ENCODE data around the gene FMN1.

Gene FMN1

GRCh38 chr15:32837935-32838334 lies 356.6 kb downstream of the FMN1 start:
- Histone ChIP-seq H3K27ac (ENCODE audit: low read depth in 2 of 2, low read length in 2 of 2) (no peak overlapping the region), H3K4me3 (ENCODE audit: low read length in 2 of 2) (no peak overlapping the region), H3K9ac (ENCODE audit: low read depth in 1 of 2, low read length in 2 of 2) (no peak overlapping the region), H3K27me3 (ENCODE audit: control insufficient read depth in 2 of 2, insufficient read depth in 2 of 2, low read length in 2 of 2) (no peaks in the 10 kb centered on the region), H3K36me3 (ENCODE audit: control insufficient read depth in 2 of 2, insufficient read depth in 2 of 2, low read length in 2 of 2) (peaks cover 0 to 4% of the 10 kb centered on the region in 2 donors), H3K4me1 (ENCODE audit: control insufficient read depth in 2 of 2, insufficient read depth in 2 of 2, low read length in 2 of 2) (no peaks in the 10 kb centered on the region), H3K9me3 (ENCODE audit: control insufficient read depth in 2 of 2, low read length in 2 of 2) (no peaks in the 10 kb centered on the region)

- Histone ChIP-seq H3K36me3 (ENCODE audit: control insufficient read depth in 2 of 2, insufficient read depth in 2 of 2, low read length in 2 of 2) (peaks cover 0 to 4% of the 10 kb centered on the region in 2 donors), H3K9ac (ENCODE audit: low read depth in 1 of 2, low read length in 2 of 2) (no peak overlapping the region), H3K4me3 (ENCODE audit: low read length in 2 of 2) (no peak overlapping the region), H3K9me3 (ENCODE audit: control insufficient read depth in 2 of 2, low read length in 2 of 2) (no peaks in the 10 kb centered on the region), H3K27ac (ENCODE audit: low read depth in 2 of 2, low read length in 2 of 2) (no peak overlapping the region), H3K27me3 (ENCODE audit: control insufficient read depth in 2 of 2, insufficient read depth in 2 of 2, low read length in 2 of 2) (no peaks in the 10 kb centered on the region), H3K4me1 (ENCODE audit: control insufficient read depth in 2 of 2, insufficient read depth in 2 of 2, low read length in 2 of 2) (no peaks in the 10 kb centered on the region)
Measured at GRCh38 chr15:32834156-32834555, 360.4 kb downstream of the FMN1 start.

DNA sequence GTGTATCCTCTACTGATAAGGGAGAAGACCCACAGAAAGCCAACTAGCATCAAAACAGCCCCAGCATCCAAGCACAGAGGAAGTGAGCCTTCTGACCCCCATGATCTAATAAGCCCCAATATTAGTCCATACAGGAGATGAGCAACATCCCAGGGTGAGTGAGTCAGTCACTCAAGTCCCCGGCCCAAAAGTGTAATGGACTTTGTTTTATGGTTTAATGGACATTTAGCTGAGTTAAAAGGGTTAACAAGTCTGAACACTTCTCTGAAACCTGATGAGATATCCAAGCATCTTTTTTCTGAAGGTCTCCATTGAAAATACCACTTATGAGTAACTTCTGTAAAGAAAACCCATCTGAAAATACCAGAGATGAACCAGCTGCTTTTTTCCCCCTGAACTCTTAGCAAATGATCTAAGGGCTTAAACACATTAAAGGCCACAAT lies 361.1 kb downstream of the FMN1 start:
- no peak overlapping the region for H3K9ac ChIP-seq (ENCODE audit: low read depth in 1 of 2, low read length in 2 of 2)
- no peaks in the 10 kb centered on the region for H3K4me1 ChIP-seq (ENCODE audit: control insufficient read depth in 2 of 2, insufficient read depth in 2 of 2, low read length in 2 of 2)
- H3K27ac ChIP-seq (ENCODE audit: low read depth in 2 of 2, low read length in 2 of 2), result no peak overlapping the region
- no peak overlapping the region for H3K4me3 ChIP-seq (ENCODE audit: low read length in 2 of 2)
- H3K36me3 ChIP-seq (ENCODE audit: control insufficient read depth in 2 of 2, insufficient read depth in 2 of 2, low read length in 2 of 2), result peaks cover 0 to 4% of the 10 kb centered on the region in 2 donors
- H3K27me3 ChIP-seq (ENCODE audit: control insufficient read depth in 2 of 2, insufficient read depth in 2 of 2, low read length in 2 of 2), result no peaks in the 10 kb centered on the region
- H3K9me3 ChIP-seq (ENCODE audit: control insufficient read depth in 2 of 2, low read length in 2 of 2), result no peaks in the 10 kb centered on the region

- no peak overlapping the region for H3K27ac ChIP-seq (ENCODE audit: low read depth in 2 of 2, low read length in 2 of 2)
- no peaks in the 10 kb centered on the region for H3K9me3 ChIP-seq (ENCODE audit: control insufficient read depth in 2 of 2, low read length in 2 of 2)
Measured at GRCh38 chr15:32831485-32831884, 363.0 kb downstream of the FMN1 start.

DNA sequence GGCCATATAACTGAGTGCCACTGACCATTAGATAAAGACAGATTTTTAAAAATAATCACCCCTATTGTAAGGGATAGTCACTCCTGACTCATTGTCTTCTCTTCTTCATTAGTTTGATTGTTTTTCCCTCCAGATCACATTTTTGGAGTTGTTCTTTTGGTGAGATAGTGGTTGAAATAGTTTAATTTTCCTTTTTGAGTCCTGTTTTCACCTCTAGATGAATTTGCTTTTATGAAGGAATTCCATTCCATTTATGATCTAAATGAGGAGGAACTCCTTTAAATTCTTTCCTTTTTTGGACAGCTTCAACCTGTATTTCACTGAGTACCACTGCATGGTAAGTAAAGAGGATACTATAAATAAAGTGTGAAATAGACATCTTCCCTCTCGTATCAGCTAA lies 364.3 kb downstream of the FMN1 start:
- H3K9me3 ChIP-seq (ENCODE audit: control insufficient read depth in 2 of 2, low read length in 2 of 2), result no peaks in the 10 kb centered on the region
- peaks cover under 1 to 2% of the 10 kb centered on the region in 2 donors for H3K36me3 ChIP-seq (ENCODE audit: control insufficient read depth in 2 of 2, insufficient read depth in 2 of 2, low read length in 2 of 2)
- H3K4me3 ChIP-seq (ENCODE audit: low read length in 2 of 2), result no peak overlapping the region
- H3K27ac ChIP-seq (ENCODE audit: low read depth in 2 of 2, low read length in 2 of 2), result no peak overlapping the region
- H3K27me3 ChIP-seq (ENCODE audit: control insufficient read depth in 2 of 2, insufficient read depth in 2 of 2, low read length in 2 of 2), result no peaks in the 10 kb centered on the region
- no peaks in the 10 kb centered on the region for H3K4me1 ChIP-seq (ENCODE audit: control insufficient read depth in 2 of 2, insufficient read depth in 2 of 2, low read length in 2 of 2)
- H3K9ac ChIP-seq (ENCODE audit: low read depth in 1 of 2, low read length in 2 of 2), result no peak overlapping the region

More at GRCh38 chr15:32831485-32831884, 363.0 kb downstream of the FMN1 start:
- H3K4me3 ChIP-seq (ENCODE audit: low read length in 2 of 2), result no peak overlapping the region
- no peaks in the 10 kb centered on the region for H3K4me1 ChIP-seq (ENCODE audit: control insufficient read depth in 2 of 2, insufficient read depth in 2 of 2, low read length in 2 of 2)
- no peaks in the 10 kb centered on the region for H3K27me3 ChIP-seq (ENCODE audit: control insufficient read depth in 2 of 2, insufficient read depth in 2 of 2, low read length in 2 of 2)
- H3K9ac ChIP-seq (ENCODE audit: low read depth in 1 of 2, low read length in 2 of 2), result no peak overlapping the region
- H3K36me3 ChIP-seq (ENCODE audit: control insufficient read depth in 2 of 2, insufficient read depth in 2 of 2, low read length in 2 of 2), result peaks cover 0 to 2% of the 10 kb centered on the region in 2 donors

DNA sequence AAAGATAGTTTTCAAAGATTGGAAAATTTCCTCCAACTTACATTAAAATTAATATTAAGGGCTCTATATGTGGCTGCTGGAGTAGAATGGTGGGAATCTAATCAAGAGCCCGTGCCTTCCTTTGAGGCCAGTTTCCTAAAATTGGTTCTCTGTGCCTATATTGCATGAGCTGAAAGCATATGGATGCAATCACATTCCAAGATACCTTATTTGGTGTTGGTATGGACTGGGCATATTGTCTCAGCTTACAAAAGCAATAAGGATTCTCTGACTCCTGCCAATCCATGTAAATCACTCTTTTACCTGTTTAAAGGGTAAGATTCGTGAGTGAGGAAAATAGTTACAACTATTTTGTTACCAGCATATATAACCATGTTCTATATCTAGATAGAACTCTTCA lies 365.1 kb downstream of the FMN1 start:
- H3K36me3 ChIP-seq (ENCODE audit: control insufficient read depth in 2 of 2, insufficient read depth in 2 of 2, low read length in 2 of 2), result peaks cover 2 to 3% of the 10 kb centered on the region in 2 donors
- H3K4me3 ChIP-seq (ENCODE audit: low read length in 2 of 2), result no peak overlapping the region
- no peaks in the 10 kb centered on the region for H3K4me1 ChIP-seq (ENCODE audit: control insufficient read depth in 2 of 2, insufficient read depth in 2 of 2, low read length in 2 of 2)
- no peak overlapping the region for H3K27ac ChIP-seq (ENCODE audit: low read depth in 2 of 2, low read length in 2 of 2)
- H3K9me3 ChIP-seq (ENCODE audit: control insufficient read depth in 2 of 2, low read length in 2 of 2), result no peaks in the 10 kb centered on the region
- no peak overlapping the region for H3K9ac ChIP-seq (ENCODE audit: low read depth in 1 of 2, low read length in 2 of 2)
- H3K27me3 ChIP-seq (ENCODE audit: control insufficient read depth in 2 of 2, insufficient read depth in 2 of 2, low read length in 2 of 2), result no peaks in the 10 kb centered on the region

DNA sequence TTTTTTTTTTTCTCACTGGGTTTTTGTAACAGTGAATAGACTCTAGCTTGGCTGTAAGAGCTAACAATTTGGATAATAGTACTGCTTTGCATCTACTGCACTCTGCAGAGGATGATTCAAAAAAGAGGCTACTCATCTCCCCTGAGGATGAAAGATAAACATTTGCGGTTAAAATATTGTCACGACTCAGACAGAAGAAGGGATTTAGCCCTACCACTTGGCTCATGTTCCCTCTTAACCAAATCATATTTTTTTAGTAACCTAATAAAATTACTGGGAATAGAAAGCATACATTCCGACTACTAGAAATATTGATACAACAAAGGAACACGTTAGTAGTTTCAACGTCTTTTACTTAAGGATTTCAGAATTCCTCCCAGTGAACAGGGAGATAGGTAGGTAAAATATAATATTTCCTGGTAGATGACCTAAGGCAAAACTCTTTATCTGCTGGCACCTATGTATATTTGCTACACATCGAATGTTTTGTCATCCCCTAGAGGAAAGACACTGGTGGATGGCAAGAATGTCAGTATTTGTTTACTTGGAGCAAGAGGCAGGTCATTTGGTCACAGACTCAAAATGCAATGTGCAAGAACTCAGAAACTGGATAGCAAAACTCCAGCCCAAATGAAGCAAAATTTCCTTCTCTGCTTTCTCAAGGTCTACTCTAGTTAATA lies 365.9 kb downstream of the FMN1 start:
- Histone ChIP-seq H3K9ac (ENCODE audit: low read depth in 1 of 2, low read length in 2 of 2) (no peak overlapping the region), H3K4me1 (ENCODE audit: control insufficient read depth in 2 of 2, insufficient read depth in 2 of 2, low read length in 2 of 2) (no peaks in the 10 kb centered on the region), H3K27me3 (ENCODE audit: control insufficient read depth in 2 of 2, insufficient read depth in 2 of 2, low read length in 2 of 2) (no peaks in the 10 kb centered on the region)

GRCh38 chr15:32826685-32827084 lies 367.8 kb downstream of the FMN1 start:
- Histone ChIP-seq H3K9ac (ENCODE audit: low read depth in 1 of 2, low read length in 2 of 2) (no peak overlapping the region), H3K4me1 (ENCODE audit: control insufficient read depth in 2 of 2, insufficient read depth in 2 of 2, low read length in 2 of 2) (no peaks in the 10 kb centered on the region)

More for the DNA sequence above, 365.9 kb downstream of the FMN1 start:
- no peak overlapping the region for H3K4me3 ChIP-seq (ENCODE audit: low read length in 2 of 2)
- H3K27ac ChIP-seq (ENCODE audit: low read depth in 2 of 2, low read length in 2 of 2), result no peak overlapping the region
- H3K36me3 ChIP-seq (ENCODE audit: control insufficient read depth in 2 of 2, insufficient read depth in 2 of 2, low read length in 2 of 2), result peaks cover 2 to 3% of the 10 kb centered on the region in 2 donors
- no peaks in the 10 kb centered on the region for H3K9me3 ChIP-seq (ENCODE audit: control insufficient read depth in 2 of 2, low read length in 2 of 2)

GRCh38 chr15:32825219-32825618 lies 369.3 kb downstream of the FMN1 start:
- Histone ChIP-seq H3K36me3 (ENCODE audit: control insufficient read depth in 2 of 2, insufficient read depth in 2 of 2, low read length in 2 of 2) (peaks cover 2 to 3% of the 10 kb centered on the region in 2 donors), H3K4me3 (ENCODE audit: low read length in 2 of 2) (no peak overlapping the region), H3K27me3 (ENCODE audit: control insufficient read depth in 2 of 2, insufficient read depth in 2 of 2, low read length in 2 of 2) (no peaks in the 10 kb centered on the region), H3K4me1 (ENCODE audit: control insufficient read depth in 2 of 2, insufficient read depth in 2 of 2, low read length in 2 of 2) (no peaks in the 10 kb centered on the region), H3K27ac (ENCODE audit: low read depth in 2 of 2, low read length in 2 of 2) (no peak overlapping the region), H3K9me3 (ENCODE audit: control insufficient read depth in 2 of 2, low read length in 2 of 2) (no peaks in the 10 kb centered on the region), H3K9ac (ENCODE audit: low read depth in 1 of 2, low read length in 2 of 2) (no peak overlapping the region)

More at GRCh38 chr15:32826685-32827084, 367.8 kb downstream of the FMN1 start:
- H3K4me3 ChIP-seq (ENCODE audit: low read length in 2 of 2), result no peak overlapping the region
- H3K36me3 ChIP-seq (ENCODE audit: control insufficient read depth in 2 of 2, insufficient read depth in 2 of 2, low read length in 2 of 2), result peaks cover 2 to 3% of the 10 kb centered on the region in 2 donors
- no peaks in the 10 kb centered on the region for H3K9me3 ChIP-seq (ENCODE audit: control insufficient read depth in 2 of 2, low read length in 2 of 2)
- no peak overlapping the region for H3K27ac ChIP-seq (ENCODE audit: low read depth in 2 of 2, low read length in 2 of 2)
- H3K27me3 ChIP-seq (ENCODE audit: control insufficient read depth in 2 of 2, insufficient read depth in 2 of 2, low read length in 2 of 2), result no peaks in the 10 kb centered on the region

DNA sequence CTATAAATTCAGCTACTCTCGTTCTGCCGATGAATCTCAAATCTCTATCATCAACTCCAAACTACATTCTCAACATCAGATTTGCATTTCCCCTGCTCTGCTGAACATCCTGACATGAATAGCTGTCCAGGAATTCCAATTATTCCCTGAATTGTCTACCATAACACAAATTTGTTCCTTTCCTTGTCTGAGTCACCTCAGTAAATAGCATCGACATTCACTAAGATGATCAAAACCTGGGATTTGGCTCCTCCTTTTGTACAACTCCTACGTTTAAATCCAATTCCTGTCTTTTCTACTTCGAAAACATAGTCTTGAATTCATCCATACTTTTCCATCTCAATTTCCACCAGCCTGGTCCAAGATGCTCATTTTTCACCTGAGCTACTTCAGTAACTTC lies 369.7 kb downstream of the FMN1 start:
- Histone ChIP-seq H3K4me3 (ENCODE audit: low read length in 2 of 2) (no peak overlapping the region), H3K9ac (ENCODE audit: low read depth in 1 of 2, low read length in 2 of 2) (no peak overlapping the region), H3K9me3 (ENCODE audit: control insufficient read depth in 2 of 2, low read length in 2 of 2) (no peaks in the 10 kb centered on the region)

More for the DNA sequence above, 369.7 kb downstream of the FMN1 start:
- H3K36me3 ChIP-seq (ENCODE audit: control insufficient read depth in 2 of 2, insufficient read depth in 2 of 2, low read length in 2 of 2), result peaks cover 2 to 3% of the 10 kb centered on the region in 2 donors
- H3K4me1 ChIP-seq (ENCODE audit: control insufficient read depth in 2 of 2, insufficient read depth in 2 of 2, low read length in 2 of 2), result no peaks in the 10 kb centered on the region
- H3K27ac ChIP-seq (ENCODE audit: low read depth in 2 of 2, low read length in 2 of 2), result no peak overlapping the region
- H3K27me3 ChIP-seq (ENCODE audit: control insufficient read depth in 2 of 2, insufficient read depth in 2 of 2, low read length in 2 of 2), result no peaks in the 10 kb centered on the region
